Hepatocyte (in vitro differentiated cells): ENCODE results near the gene CASQ1. TPM values are rescaled to one million over a fixed set of nuclear protein-coding genes. Genes with fewer than 3 reads are reported as not detected.

Source experiments
- DNase-seq: peaks from one replicate; pipeline ENCODE4 v3.0.0-alpha.2; 2016; ENCODE audit warnings: low spot score
- H2AFZ ChIP-seq: fragments of 200-600 bp; sonication (generic); 2 replicates; pipeline ENCODE4 v1.6.0; 2016; ENCODE audit warnings: antibody characterized with exemption, mild to moderate bottlenecking
- H3K27ac ChIP-seq: fragments of 200-600 bp; sonication (generic); 2 replicates; pipeline ENCODE4 v1.5.1; 2016; ENCODE audit warnings: mild to moderate bottlenecking
- H3K27me3 ChIP-seq: fragments of 200-600 bp; sonication (generic); 2 replicates; pipeline ENCODE4 v1.6.1; 2016
- H3K36me3 ChIP-seq: fragments of 200-600 bp; sonication (generic); replicated peaks from 2 replicates; pipeline ENCODE4 v1.5.1; 2016; ENCODE audit warnings: low read depth; ENCODE audit not compliant: insufficient read depth
- H3K4me1 ChIP-seq: fragments of 200-600 bp; sonication (generic); 2 replicates; pipeline ENCODE4 v1.5.1; 2016; ENCODE audit warnings: mild to moderate bottlenecking, moderate library complexity; ENCODE audit not compliant: insufficient read depth
- H3K4me2 ChIP-seq: fragments of 200-600 bp; sonication (generic); 2 replicates; pipeline ENCODE4 v1.6.0; 2016
- H3K4me3 ChIP-seq: fragments of 200-600 bp; sonication (generic); 2 replicates; pipeline ENCODE4 v1.5.1; 2016; ENCODE audit warnings: mild to moderate bottlenecking
- H3K79me2 ChIP-seq: fragments of 200-600 bp; sonication (generic); 2 replicates; pipeline ENCODE4 v1.6.0; 2017; ENCODE audit warnings: mild to moderate bottlenecking
- H3K9me2 ChIP-seq: fragments of 200-600 bp; sonication (generic); replicated peaks from 2 replicates; pipeline ENCODE4 v1.6.0; 2017; ENCODE audit warnings: mild to moderate bottlenecking; ENCODE audit not compliant: insufficient read depth
- H3K9me3 ChIP-seq: fragments of 200-600 bp; sonication (generic); 2 replicates; pipeline ENCODE4 v1.5.1; 2016; ENCODE audit warnings: low read depth, mild to moderate bottlenecking
- H4K20me1 ChIP-seq: fragments of 200-600 bp; sonication (generic); 2 replicates; pipeline ENCODE4 v1.6.0; 2016; ENCODE audit warnings: mild to moderate bottlenecking; ENCODE audit not compliant: insufficient read depth, poor library complexity, severe bottlenecking
- CTCF ChIP-seq: fragments of 200-600 bp; sonication (generic); IDR thresholded peaks from 2 replicates; pipeline ENCODE4 v1.5.1; 2016; ENCODE audit warnings: antibody characterized with exemption, mild to moderate bottlenecking; ENCODE audit not compliant: poor library complexity
- EZH2 ChIP-seq: fragments of 200-600 bp; sonication (generic); IDR thresholded peaks from 2 replicates; pipeline ENCODE4 v1.6.1; 2016; ENCODE audit warnings: antibody characterized with exemption, mild to moderate bottlenecking, borderline replicate concordance
- EZH2phosphoT487 ChIP-seq: fragments of 200-600 bp; sonication (generic); IDR thresholded peaks from one replicate; pipeline ENCODE4 v1.6.1; 2018; ENCODE audit warnings: antibody characterized with exemption, mild to moderate bottlenecking, low read depth, moderate library complexity; ENCODE audit not compliant: unreplicated experiment, severe bottlenecking
- WGBS: methylation state at CpG from one replicate; pipeline ENCODE4 v1.1.6; 2016; ENCODE audit warnings: low lambda C conversion rate; ENCODE audit errors: missing lambda C conversion rate; 5-methylcytosine and 5-hydroxymethylcytosine counted together
- polyA plus RNA-seq: library from polyadenylated mRNA; unstranded; fragments of >200 nt; fragmentation: Nextera tagmentation; extraction: Ambion mirVana; gene quantifications from 2 replicates; pipeline ENCODE4 v1.2.1, GENCODE V29; 2016
- total RNA-seq: library from RNA; depleted of rRNA; stranded (reverse); fragments of >200 nt; gene quantifications from 2 replicates; pipeline ENCODE4 v1.2.3, GENCODE V29; 2014

Gene CASQ1
- total and polyA plus RNA-seq, 2 experiments from 2014 or later = 0.51 TPM; not detected in 1

- H3K36me3 ChIP-seq = no peaks in the 10 kb centered on the region
- no peaks in the 10 kb centered on the region for H3K9me2 ChIP-seq
- H3K4me3 ChIP-seq = no peak overlapping the region
- no peaks in the 10 kb centered on the region for H3K9me3 ChIP-seq
- no peak overlapping the region for H2AFZ ChIP-seq
- H3K4me2 ChIP-seq = no peak overlapping the region
- H3K4me1 ChIP-seq = no peaks in the 10 kb centered on the region
- no peaks in the 10 kb centered on the region for H4K20me1 ChIP-seq
- no peak overlapping the region for H3K27ac ChIP-seq
- WGBS = 96% methylated on average over 14 of the region's 14 CpGs
- DNase-seq = no peak
- TF ChIP-seq EZH2 = no peak
- TF ChIP-seq EZH2phosphoT487 = no peak
- no peak for TF ChIP-seq CTCF
- no peaks in the 10 kb centered on the region for H3K79me2 ChIP-seq
- no peaks in the 10 kb centered on the region for H3K27me3 ChIP-seq
Measured at GRCh38 chr1:160146107-160146506, 44.3 kb upstream of the CASQ1 start.

GRCh38 chr1:160148121-160148520 lies 42.3 kb upstream of the CASQ1 start:
- WGBS = 63% methylated on average over 3 of the region's 3 CpGs
- TF ChIP-seq EZH2phosphoT487 = no peak
- TF ChIP-seq EZH2 = no peak
- no peak for TF ChIP-seq CTCF

GRCh38 chr1:160149233-160149632 lies 41.1 kb upstream of the CASQ1 start:
- no peak overlapping the region for H3K27ac ChIP-seq
- no peak overlapping the region for H2AFZ ChIP-seq
- TF ChIP-seq EZH2 (no peak), CTCF (no peak), EZH2phosphoT487 (no peak)
- no peaks in the 10 kb centered on the region for H3K27me3 ChIP-seq
- no peaks in the 10 kb centered on the region for H3K36me3 ChIP-seq
- no peaks in the 10 kb centered on the region for H3K9me3 ChIP-seq
- no peak for DNase-seq
- H4K20me1 ChIP-seq = no peaks in the 10 kb centered on the region
- no peaks in the 10 kb centered on the region for H3K79me2 ChIP-seq
- no peaks in the 10 kb centered on the region for H3K4me1 ChIP-seq
- H3K4me3 ChIP-seq = no peak overlapping the region
- no peak overlapping the region for H3K4me2 ChIP-seq
- no peaks in the 10 kb centered on the region for H3K9me2 ChIP-seq

More at GRCh38 chr1:160148121-160148520, 42.3 kb upstream of the CASQ1 start:
- H3K79me2 ChIP-seq = no peaks in the 10 kb centered on the region
- no peak overlapping the region for H3K4me3 ChIP-seq
- H3K9me2 ChIP-seq = no peaks in the 10 kb centered on the region
- H3K4me2 ChIP-seq = no peak overlapping the region
- H4K20me1 ChIP-seq = no peaks in the 10 kb centered on the region
- no peaks in the 10 kb centered on the region for H3K4me1 ChIP-seq
- no peaks in the 10 kb centered on the region for H3K9me3 ChIP-seq
- no peaks in the 10 kb centered on the region for H3K36me3 ChIP-seq
- no peak overlapping the region for H2AFZ ChIP-seq
- no peak for DNase-seq
- H3K27me3 ChIP-seq = no peaks in the 10 kb centered on the region
- no peak overlapping the region for H3K27ac ChIP-seq

GRCh38 chr1:160149716-160150115 lies 40.7 kb upstream of the CASQ1 start:
- H2AFZ ChIP-seq = no peak overlapping the region
- no peak overlapping the region for H3K27ac ChIP-seq
- DNase-seq = no peak
- H3K9me2 ChIP-seq = no peaks in the 10 kb centered on the region
- no peak overlapping the region for H3K4me2 ChIP-seq
- H3K27me3 ChIP-seq = no peaks in the 10 kb centered on the region
- H3K4me1 ChIP-seq = no peaks in the 10 kb centered on the region
- WGBS = 94% methylated on average over 2 of the region's 2 CpGs
- H3K4me3 ChIP-seq = no peak overlapping the region
- no peaks in the 10 kb centered on the region for H3K36me3 ChIP-seq
- TF ChIP-seq CTCF = no peak
- no peak for TF ChIP-seq EZH2
- TF ChIP-seq EZH2phosphoT487 = no peak
- no peaks in the 10 kb centered on the region for H3K79me2 ChIP-seq
- no peaks in the 10 kb centered on the region for H3K9me3 ChIP-seq
- no peaks in the 10 kb centered on the region for H4K20me1 ChIP-seq
